HG02610 (cell line): ENCODE results near the gene RPTOR.
A peak's percentile ranks its signal among the peaks of the same experiment; 100 is the strongest.
"Not testable (repeated sequence)": the region's sequence is repeated elsewhere in the genome, so short reads cannot be mapped to it uniquely, and the experiment has no call there.

Experiments
- ATAC-seq: cut with Tn5 transposase; IDR thresholded peaks from one replicate; pipeline ENCODE4 v1.9.1; 2021; ENCODE audit warnings: mild to moderate bottlenecking, moderate library complexity; ENCODE audit not compliant: unreplicated experiment

The RPTOR gene

DNA sequence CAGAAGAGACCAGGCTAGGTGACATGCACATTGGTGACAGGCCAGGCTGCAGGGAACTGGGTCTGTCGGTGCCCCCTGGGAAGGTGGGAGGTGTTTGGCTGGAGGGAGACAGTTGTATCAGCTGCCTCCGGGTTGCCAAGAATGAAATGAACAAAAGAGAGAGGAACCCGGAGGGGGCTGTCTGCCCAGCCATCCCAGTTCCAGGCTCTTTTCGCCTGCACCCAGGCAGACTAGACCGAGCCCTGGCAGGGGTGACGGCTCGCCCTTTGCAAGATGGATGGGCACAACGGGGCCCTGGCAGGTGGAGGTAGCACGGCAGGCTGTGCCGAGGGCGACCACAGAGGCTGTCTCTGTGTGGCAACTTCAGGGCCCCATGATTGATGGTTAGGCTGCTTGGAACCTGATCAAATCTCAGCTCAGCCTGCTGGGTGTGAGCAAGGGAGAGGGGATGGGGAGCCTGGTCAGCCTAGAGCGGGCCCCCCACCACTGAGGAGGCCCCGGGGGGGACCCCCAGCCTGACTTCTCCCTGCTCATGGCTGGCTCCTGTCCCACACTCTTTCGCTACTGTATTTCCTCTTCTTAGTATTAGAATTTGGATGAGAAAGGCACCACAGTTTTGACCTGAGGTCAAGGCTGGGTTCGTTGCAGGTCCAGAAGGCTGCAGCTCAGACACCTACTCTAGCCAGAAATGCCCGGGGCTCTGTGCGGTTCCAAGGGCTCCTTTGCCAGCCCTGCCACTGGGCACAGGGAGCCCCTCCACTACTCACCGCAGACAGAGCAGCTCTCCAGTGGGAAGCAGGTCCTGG is 328.1 kb downstream of the RPTOR start:
- ATAC-seq, result no peak

DNA sequence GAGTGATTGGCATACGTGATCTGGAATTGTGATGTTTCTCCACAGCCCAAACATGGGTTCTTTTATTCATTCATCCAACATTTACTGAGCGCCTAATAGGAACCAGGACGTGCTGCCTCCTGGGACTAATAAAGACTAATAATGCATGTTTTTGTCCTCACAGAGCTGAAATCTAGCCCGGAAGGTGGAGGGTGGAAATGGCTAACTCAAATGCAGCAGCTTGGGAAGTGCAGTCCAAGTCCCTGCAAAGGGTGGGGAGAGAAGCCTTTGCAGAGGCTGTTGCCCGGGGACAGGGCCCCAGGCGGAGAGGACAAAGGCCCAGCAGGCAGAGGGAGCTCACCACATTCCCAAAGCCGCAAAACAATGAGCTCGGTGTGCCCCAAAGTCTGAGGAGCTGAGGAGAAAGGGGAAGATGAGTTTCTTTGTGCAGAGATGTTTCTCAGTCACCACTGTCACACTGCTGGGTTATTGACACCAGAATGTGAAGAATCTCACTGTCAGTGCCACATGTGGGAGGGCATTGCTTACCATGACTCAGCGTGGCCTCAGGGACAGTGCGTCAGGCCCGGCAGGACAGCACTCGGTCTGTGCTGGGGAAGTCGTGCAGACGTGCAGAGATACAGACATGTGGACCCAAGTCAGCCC is 328.8 kb downstream of the RPTOR start:
- ATAC-seq, result no peak

DNA sequence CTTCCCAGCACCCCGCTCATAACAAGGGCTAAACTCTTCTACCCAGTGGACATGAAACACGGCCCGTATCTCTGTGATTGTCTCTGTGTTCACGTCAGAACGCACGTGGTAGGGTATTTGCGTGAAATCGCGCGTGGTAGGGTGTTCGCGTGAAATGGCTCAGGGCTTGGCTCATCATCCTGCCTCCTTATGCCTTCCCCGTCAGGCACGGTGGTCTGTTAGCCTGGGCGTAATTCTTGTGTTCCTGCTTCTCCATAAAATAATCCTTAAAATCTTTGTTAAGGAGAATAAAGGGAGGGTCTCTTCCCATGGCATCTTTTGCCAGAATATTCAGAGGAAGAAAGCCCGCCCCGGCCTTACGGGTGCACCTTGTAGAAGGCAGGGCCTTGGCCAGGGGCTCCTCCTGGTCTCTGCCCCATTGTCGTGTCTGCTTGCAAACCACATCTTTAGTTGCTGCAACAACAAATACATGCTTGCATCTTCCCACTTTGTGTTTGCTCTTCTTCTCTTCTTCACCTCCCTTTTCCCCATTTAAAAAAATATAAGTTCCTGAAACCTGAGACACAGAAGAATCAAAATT is 330.3 kb downstream of the RPTOR start:
- no peak for ATAC-seq

DNA sequence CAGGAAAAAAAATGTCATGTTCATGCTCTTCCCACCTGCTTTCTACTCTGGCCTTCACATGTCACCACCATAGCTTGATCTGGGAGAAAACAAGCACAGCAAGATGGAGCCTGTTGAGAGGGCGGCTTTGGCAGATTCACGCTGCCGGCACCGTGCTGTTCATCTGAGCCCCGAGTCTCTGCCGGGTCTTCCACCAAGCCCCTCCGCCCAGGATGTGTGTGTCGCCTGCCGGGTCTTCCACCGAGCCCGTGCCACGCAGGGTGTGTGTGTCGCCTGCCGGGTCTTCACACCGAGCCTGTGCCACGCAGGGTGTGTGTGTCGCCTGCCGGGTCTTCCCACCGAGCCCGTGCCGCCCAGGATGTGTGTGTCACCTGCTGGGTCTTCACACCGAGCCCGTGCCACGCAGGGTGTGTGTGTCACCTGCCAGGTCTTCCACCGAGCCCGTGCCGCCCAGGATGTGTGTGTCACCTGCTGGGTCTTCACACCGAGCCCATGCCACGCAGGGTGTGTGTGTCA is 330.9 kb downstream of the RPTOR start:
- not testable (repeated sequence) for ATAC-seq

DNA sequence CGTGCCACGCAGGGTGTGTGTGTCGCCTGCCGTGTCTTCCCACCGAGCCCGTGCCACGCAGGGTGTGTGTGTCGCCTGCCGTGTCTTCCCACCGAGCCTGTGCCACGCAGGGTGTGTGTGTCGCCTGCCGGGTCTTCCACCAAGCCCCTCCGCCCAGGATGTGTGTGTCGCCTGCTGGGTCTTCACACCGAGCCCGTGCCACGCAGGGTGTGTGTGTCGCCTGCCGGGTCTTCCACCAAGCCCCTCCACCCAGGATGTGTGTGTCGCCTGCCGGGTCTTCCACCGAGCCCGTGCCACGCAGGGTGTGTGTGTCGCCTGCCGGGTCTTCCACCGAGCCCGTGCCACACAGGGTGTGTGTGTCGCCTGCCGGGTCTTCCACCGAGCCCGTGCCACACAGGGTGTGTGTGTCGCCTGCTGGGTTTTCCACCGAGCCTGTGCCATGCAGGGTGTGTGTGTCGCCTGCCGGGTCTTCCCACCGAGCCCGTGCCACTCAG is 331.9 kb downstream of the RPTOR start:
- ATAC-seq, result not testable (repeated sequence)

DNA sequence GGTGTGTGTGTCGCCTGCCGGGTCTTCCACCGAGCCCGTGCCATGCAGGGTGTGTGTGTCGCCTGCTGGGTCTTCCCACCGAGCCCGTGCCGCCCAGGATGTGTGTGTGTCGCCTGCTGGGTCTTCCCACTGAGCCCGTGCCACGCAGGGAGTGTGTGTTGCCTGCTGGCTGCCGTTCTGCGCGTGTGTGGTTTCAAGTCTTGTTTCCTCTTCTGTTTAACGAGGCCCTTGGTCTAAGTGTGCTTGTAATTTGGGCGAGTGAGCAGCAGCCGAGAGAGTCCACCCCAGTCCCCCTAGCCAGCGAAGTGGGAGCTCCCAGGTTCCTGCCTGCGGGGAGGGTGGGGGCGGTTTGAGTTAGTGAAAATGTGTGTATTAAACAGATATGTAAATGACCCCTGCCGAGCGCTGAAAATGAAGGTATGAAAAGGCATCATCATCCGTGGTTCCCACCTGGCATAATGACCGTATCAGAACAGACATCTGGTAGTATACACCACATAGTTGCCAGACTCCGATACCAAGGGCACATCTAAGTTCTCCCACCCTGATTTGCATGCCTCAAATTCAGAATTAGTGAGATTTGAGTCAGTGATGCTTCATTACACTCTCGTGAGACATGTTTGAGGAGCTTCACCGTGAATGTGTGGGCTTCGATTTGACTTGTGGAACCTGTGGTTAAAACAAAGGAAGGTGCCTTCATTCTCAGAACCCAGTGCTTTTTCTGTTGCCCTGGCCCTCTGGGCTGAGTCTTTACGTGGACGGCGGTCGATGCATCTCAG is 332.5 kb downstream of the RPTOR start:
- peak; percentile 92 for ATAC-seq

DNA sequence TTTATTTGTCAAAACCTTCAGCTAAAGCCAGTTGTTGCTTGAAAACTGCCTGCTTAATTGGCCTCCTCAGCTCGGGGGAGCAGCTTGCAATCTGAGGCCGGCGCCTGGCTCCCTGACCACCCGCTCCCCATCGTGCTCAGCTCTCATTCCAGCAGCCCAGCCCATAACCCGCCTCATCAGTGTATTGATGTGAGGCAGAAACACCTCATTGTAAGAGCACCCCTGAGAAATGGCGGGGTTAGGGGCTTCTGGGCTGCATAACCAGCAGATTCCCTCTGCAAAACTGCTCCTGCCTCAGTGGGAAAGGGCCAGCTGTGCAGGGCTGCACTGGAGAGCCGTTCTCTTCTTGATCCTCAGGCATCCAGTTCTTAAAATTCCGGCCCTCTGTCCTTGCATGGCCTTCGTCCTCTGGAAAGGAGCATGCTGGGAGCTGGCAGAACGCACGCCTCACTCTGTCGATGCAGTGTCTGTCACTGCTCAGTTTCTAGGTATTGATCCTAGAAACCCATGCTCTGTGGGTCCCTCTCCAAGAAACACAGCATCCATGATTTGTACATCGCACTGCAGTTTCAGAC is 333.2 kb downstream of the RPTOR start:
- peak; percentile 2 for ATAC-seq

DNA sequence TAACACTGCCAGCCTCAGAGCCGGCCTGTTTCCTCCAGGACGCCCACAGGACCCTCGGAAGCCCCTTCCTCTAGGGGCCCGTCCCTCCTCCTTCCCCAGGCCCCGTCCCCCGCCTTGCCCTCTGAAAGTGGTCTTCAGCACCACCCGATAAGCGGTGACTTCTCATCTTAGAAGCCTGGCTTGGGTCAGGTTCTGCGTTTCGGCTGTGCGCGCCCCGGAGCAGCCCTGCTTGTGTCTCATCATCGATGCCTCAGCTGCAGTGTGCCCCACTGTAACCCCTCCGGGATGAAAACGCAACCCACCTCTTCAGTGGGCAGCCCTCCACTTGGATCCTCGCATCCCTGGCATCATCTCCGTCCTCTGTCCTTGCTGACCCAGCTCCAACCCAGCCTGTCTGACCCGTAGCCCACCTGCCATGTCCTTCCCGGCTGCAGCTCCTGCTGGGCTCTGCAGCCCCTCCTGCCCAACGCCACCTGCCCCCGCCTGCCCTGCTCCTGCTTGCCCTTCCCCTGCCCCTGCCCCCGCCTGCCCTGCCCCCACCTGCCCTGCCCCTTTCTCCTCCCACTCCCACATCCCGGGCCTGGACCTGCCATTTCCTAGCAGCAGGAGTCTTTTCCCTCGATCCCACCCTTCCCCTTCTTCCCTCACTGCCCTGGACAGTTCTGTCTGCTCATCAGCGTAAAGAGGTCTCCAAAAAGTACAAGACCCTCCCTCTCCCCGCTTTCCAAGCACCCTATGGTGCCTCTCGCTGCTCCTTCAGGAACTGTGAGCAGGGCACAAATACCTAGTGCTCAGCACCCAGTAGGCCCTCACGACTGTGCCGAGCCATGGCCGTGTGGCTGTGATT is 334.5 kb downstream of the RPTOR start:
- ATAC-seq, result no peak

DNA sequence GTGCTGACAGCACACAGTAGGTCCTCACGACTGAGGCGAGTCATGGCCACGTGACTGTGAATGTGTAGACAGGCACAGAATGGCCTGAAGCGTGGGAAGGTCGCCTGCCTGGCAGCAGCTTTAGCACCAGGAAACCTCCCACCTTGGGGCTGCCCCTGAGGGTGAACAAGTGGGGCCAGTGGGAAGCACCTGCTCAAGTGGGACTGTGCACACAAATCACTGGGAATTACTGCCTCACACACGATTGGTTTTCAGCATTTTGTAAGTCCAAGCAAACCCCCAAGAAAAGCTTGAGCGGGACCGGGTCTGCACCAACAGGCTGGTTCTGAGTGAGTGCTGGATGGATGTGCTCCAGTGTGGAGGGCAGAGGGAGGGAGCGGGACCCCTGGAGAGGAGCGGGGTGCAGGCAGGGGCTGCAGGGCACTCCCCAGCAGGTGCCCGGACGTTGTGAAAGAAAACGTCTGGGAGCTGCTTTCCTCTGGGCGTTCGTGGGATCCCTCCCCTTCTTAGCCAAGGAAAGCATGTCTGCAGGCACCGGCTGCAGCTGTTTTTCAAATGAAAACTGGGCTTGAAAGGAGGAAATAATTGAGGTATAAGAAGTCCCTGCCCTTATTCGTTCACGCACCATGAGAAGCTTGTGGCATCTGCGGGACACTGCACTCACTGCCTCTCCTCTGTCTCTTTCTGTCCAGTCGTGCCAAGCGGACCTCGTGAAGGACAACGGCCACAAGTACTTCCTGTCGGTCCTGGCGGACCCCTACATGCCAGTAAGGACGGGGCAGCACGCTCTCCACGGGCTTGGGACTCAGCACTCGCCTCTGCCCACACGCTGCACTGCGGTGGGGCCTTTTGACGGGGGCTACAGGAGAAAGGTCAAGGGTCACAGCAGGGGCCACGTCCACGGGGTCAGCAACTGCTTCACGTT is 335.3 kb downstream of the RPTOR start:
- ATAC-seq, result no peak

DNA sequence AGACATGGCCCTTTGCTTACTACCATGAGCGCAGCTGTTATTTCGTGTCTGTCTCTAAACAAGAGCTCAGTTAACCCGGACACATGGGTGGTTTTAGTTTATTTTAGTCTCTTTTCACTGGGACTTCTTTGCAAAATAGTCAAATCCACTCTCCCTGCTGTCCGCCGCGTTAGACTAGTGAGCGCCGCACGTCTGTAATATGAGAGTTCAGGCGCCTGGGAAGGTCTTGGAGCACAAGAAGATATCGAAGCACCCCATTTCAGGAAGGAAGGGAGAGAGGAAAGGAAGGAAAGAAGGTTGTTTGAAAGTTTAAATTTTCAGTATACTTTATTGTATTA is 336.0 kb downstream of the RPTOR start:
- no peak for ATAC-seq

DNA sequence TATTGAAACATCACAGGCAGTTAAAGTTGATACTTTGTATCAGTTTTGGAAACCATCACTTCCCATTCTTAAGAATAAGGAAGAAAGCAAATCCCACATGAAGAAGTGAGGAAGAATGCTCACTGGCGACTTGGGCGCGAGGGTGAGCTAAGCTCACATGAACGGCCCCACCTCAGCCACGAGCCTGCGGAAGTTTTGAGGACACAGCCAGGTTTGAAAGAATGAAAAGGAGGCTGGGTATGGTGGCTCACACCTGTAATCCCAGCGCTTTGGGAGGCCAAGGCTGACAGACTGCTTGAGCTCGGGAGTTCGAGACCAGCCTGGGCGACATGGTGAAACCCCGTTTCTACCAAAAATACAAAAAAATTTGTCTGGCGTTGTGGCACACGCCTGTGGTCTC is 336.7 kb downstream of the RPTOR start:
- no peak for ATAC-seq

DNA sequence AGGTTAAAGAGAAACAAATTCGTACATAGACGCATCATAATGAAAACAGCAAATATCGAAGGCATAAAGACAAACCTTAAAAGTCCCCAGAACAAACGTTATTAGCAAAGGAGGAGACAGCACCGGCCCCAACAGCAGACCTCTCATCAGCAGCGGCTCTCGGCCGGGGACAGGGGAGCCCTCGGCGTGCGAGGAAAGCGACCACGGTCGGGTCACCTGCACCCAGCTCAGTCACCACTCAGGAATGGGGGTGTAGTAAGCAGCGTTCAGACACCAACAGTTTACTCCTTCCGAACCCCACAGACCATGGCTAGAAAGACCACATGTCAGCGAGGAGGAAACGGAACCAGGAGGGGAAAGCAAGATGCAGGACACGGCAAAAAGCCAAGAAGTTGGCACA is 337.7 kb downstream of the RPTOR start:
- no peak for ATAC-seq

DNA sequence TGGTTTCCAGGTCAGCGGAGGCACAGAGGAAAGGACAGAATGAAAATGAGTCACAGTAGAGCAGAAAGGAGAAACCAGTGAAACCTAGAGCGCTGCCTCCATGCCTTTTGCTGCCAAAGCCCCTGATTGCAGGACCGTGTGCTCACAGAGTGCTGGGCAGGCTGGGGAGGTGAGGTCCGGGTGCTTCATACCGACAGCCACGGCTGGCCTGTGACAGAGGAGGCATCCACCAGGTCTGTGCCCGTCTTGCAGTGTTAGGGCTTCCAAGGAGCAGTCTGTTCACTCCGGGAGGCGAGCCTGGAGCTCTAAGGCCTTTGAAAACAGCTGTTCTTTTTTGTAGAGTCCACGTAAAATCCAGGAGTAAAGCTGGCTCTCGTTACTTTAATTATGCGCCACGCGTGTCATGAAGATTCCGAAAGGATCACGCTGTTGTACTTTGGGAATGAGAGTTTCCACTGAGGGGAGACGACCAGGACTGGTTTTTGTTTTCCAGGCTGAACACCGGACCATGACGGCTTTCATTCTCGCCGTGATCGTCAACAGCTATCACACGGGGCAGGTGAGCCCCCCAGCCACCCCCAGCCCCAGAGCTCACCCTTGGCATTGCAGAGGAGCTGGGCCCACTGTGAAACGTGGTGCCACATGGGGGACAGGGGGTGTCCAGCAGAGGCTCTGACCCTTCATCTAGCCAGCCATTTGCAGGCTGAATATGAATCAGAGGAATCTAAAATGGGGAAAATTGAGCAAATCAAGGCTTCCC is 338.5 kb downstream of the RPTOR start:
- no peak for ATAC-seq

DNA sequence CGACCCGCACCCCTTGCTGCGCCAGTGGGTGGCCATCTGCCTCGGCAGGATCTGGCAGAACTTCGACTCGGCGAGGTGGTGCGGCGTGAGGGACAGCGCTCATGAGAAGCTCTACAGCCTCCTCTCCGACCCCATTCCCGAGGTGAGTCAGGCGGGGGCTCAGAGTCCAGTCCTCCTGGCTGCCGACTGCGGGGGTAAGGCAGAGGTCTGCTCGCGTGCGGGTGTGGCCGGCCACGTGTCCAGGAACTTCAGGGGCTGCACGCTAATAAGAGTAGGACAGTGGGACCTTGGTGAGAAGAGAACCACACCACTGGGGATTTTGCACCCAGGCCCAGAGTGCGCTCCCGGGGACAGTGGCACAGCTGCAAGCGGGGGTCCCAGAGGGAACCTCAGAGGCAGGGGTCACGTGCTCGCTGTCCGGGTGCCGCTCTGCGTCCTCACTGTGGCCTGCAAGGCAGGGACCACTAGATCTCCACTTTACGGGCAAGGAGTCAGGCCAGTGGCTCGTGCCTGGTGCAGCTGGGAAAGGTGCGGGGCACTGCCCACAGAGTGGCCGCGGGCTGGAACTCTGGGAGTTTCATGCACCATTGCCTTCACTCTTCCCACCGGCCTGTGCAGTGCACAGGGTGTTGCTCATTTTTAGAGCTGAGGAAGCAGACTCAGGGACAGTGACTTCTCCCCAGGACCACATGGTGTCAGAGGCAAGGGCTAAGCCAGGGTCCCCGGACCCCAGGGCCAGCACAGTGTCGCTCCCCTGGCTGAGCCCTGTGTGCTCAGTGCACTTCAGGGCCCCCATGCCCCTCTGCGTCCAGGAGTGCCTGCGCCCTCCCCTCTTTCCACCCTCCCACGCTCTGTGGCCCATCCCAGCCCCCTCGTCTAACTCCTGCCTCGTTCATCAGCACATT is 339.4 kb downstream of the RPTOR start:
- no peak for ATAC-seq

DNA sequence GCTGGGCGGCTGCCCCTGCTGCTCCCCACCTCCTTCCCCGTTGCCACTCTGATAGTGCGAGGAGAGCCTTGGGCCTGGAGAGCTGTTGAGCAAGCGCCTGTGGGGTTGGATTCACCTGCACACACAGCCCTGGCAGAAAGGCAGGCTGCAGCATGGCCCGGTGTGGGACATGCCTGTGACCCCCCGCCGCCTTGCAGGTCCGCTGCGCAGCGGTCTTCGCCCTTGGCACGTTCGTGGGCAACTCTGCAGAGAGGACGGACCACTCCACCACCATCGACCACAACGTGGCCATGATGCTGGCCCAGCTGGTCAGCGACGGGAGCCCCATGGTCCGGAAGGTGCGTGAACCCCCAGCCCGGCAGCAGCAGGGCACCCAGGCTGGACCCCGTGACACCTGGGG is 340.2 kb downstream of the RPTOR start:
- ATAC-seq, result no peak

DNA sequence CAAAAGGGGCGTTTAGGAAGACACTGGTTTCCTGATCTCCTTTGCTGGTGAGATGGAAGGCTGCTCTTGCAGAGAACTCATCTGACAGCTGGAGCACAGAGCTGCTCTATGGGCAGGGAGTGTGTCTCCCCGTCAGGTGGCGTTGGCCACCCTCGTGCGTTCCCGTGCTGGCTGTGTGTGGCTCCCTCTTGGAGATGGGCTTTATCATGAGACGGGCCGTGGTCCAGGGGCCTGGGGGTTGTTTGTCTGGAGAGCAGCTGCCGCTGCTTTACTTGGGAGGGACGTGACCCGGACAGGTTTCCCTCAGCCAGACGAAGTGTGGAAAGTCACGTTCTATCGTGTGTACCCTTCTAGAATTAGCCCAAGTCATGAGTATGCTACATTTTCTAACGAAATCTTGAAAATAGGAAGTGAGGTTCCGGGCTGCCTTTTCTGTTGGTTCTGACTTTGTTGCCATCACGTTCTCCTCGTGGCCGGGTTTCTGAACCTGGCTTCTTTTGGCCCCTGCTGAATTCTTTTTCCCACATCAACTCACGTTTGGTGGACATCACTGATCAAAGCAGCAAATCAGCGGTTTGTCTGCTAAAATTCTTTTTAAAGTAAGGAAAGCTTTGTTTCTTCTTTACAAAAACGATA is 341.4 kb downstream of the RPTOR start:
- ATAC-seq, result no peak
